HEK293 (cell line): Measurements from ENCODE around the gene HMMR.
A peak's percentile ranks its signal among the peaks of the same experiment; 100 is the strongest.

Experiments
- ATF2 ChIP-seq: fragments of 450-650 bp; formaldehyde crosslinking; IDR thresholded peaks from 2 replicates; pipeline ENCODE4 v1.5.1; 2016; ENCODE audit warnings: missing biosample characterization, missing genetic modification characterization, low read depth
- HOXD13 ChIP-seq: sonication (generic); formaldehyde crosslinking; IDR thresholded peaks from 2 replicates; pipeline ENCODE4 v1.8.0; 2022; ENCODE audit warnings: missing genetic modification reagents, borderline replicate concordance
- INSM2 ChIP-seq: fragments of 450-650 bp; formaldehyde crosslinking; IDR thresholded peaks from 2 replicates; pipeline ENCODE4 v1.5.1; 2016; ENCODE audit warnings: missing biosample characterization, missing genetic modification characterization
- KLF17 ChIP-seq: fragments of 450-650 bp; formaldehyde crosslinking; IDR thresholded peaks from 2 replicates; pipeline ENCODE4 v1.5.1; 2016; ENCODE audit warnings: missing biosample characterization, missing genetic modification characterization
- KLF8 ChIP-seq: fragments of 450-650 bp; formaldehyde crosslinking; IDR thresholded peaks from 2 replicates; pipeline ENCODE4 v1.5.1; 2016; ENCODE audit warnings: missing biosample characterization, missing genetic modification characterization
- KLF9 ChIP-seq: fragments of 450-650 bp; formaldehyde crosslinking; IDR thresholded peaks from 2 replicates; pipeline ENCODE4 v1.5.1; 2016; ENCODE audit warnings: missing biosample characterization, missing genetic modification characterization, low read depth
- PRDM4 ChIP-seq: fragments of 450-650 bp; formaldehyde crosslinking; IDR thresholded peaks from 2 replicates; pipeline ENCODE4 v1.5.1; 2017; ENCODE audit warnings: missing biosample characterization, missing genetic modification characterization
- ZBTB10 ChIP-seq: fragments of 450-650 bp; formaldehyde crosslinking; IDR thresholded peaks from 2 replicates; pipeline ENCODE4 v1.5.1; 2016; ENCODE audit warnings: missing biosample characterization, missing genetic modification characterization
- ZFP37 ChIP-seq: fragments of 450-650 bp; formaldehyde crosslinking; IDR thresholded peaks from 2 replicates; pipeline ENCODE4 v1.5.1; 2016; ENCODE audit warnings: missing biosample characterization, missing genetic modification characterization
- ZIC2 ChIP-seq: fragments of 450-650 bp; formaldehyde crosslinking; IDR thresholded peaks from 2 replicates; pipeline ENCODE4 v1.5.1; 2016; ENCODE audit warnings: missing biosample characterization, missing genetic modification characterization
- ZNF133 ChIP-seq: fragments of 450-650 bp; formaldehyde crosslinking; IDR thresholded peaks from 2 replicates; pipeline ENCODE4 v1.5.1; 2016; ENCODE audit warnings: missing biosample characterization, missing genetic modification characterization
- ZNF174 ChIP-seq: fragments of 450-650 bp; formaldehyde crosslinking; IDR thresholded peaks from 2 replicates; pipeline ENCODE4 v1.5.0; 2017; ENCODE audit warnings: missing biosample characterization, mild to moderate bottlenecking, missing genetic modification characterization
- ZNF2 ChIP-seq: fragments of 450-650 bp; formaldehyde crosslinking; IDR thresholded peaks from 2 replicates; pipeline ENCODE4 v1.5.1; 2016; ENCODE audit warnings: missing biosample characterization, missing genetic modification characterization
- ZNF239 ChIP-seq: fragments of 450-650 bp; formaldehyde crosslinking; IDR thresholded peaks from 2 replicates; pipeline ENCODE4 v1.5.1; 2016; ENCODE audit warnings: missing biosample characterization, missing genetic modification characterization
- ZNF26 ChIP-seq: fragments of 450-650 bp; formaldehyde crosslinking; IDR thresholded peaks from 2 replicates; pipeline ENCODE4 v1.5.1; 2016; ENCODE audit warnings: missing biosample characterization, missing genetic modification characterization
- ZNF266 ChIP-seq: fragments of 450-650 bp; formaldehyde crosslinking; IDR thresholded peaks from 2 replicates; pipeline ENCODE4 v1.5.1; 2016; ENCODE audit warnings: missing biosample characterization, missing genetic modification characterization, low read depth
- ZNF488 ChIP-seq: fragments of 450-650 bp; formaldehyde crosslinking; IDR thresholded peaks from 2 replicates; pipeline ENCODE4 v1.5.1; 2016; ENCODE audit warnings: missing biosample characterization, missing genetic modification characterization
- ZNF704 ChIP-seq: fragments of 450-650 bp; formaldehyde crosslinking; IDR thresholded peaks from 2 replicates; pipeline ENCODE4 v1.5.1; 2016; ENCODE audit warnings: missing biosample characterization, missing genetic modification characterization
- ZSCAN16 ChIP-seq: fragments of 450-650 bp; formaldehyde crosslinking; IDR thresholded peaks from 2 replicates; pipeline ENCODE4 v1.5.1; 2016; ENCODE audit warnings: missing biosample characterization, missing genetic modification characterization
- ZSCAN30 ChIP-seq: fragments of 450-650 bp; IDR thresholded peaks from 2 replicates; pipeline ENCODE4 v1.5.1; 2018; ENCODE audit warnings: missing biosample characterization, mild to moderate bottlenecking, missing genetic modification characterization, moderate library complexity
- ZSCAN5A ChIP-seq: fragments of 450-650 bp; formaldehyde crosslinking; IDR thresholded peaks from 2 replicates; pipeline ENCODE4 v1.5.1; 2016; ENCODE audit warnings: missing biosample characterization, missing genetic modification characterization
- ZXDB ChIP-seq: fragments of 450-650 bp; formaldehyde crosslinking; IDR thresholded peaks from 2 replicates; pipeline ENCODE4 v1.5.1; 2016; ENCODE audit warnings: missing biosample characterization, missing genetic modification characterization

Gene HMMR

GRCh38 chr5:163505368-163506094, 45.1 kb downstream of the HMMR start, which contains the start of gene MAT2B (continued):
- TF ChIP-seq ZNF266 (no peak), ZNF174 (tag by site-specific recombination) (no peak), PRDM4 (peak; percentile 37; the same call in 1 of the 2 replicates), ZNF239 (tag by site-specific recombination) (no peak), ZNF26 (no peak), INSM2 (tag by site-specific recombination) (no peak; the same call in 1 of the 2 replicates), ZSCAN5A (tag by site-specific recombination) (0 out of 2 replicates have a peak, but pooled peaks have one; percentile 25), ZBTB10 (tag by site-specific recombination) (0 out of 2 replicates have a peak, but pooled peaks have one; percentile 37), HOXD13 (no peak), ZFP37 (tag by site-specific recombination) (peak; percentile 84), KLF8 (peak; percentile 94), ZXDB (tag by site-specific recombination) (peak; percentile 74), KLF17 (tag by site-specific recombination) (no peak), ZNF2 (peak; percentile 57), ZSCAN30 (tag by site-specific recombination) (peak; percentile 61; the same call in 1 of the 2 replicates), KLF9 (tag by site-specific recombination) (peak; percentile 68; the same call in 1 of the 2 replicates), ZNF488 (no peak), ZNF704 (tag by site-specific recombination) (no peak), ZIC2 (tag by site-specific recombination) (0 out of 2 replicates have a peak, but pooled peaks have one; percentile 22), ZSCAN16 (peak; percentile 90), ATF2 (no peak), ZNF133 (tag by site-specific recombination) (no peak)
